NCI-H510A (cell line): ENCODE measurements around the gene VGLL4.

Source experiments
- DNase-seq: peaks from one replicate; lab custom pipeline; 2025; lab: John Stamatoyannopoulos, UW

The VGLL4 gene

GRCh38 chr3:11651900-11652299, 8.2 kb upstream of the VGLL4 start:
- DNase-seq, result no peak

GRCh38 chr3:11651477-11651876, 7.8 kb upstream of the VGLL4 start:
- DNase-seq, result no peak

- DNase-seq, result no peak
These were observed 6.7 kb upstream of the VGLL4 start for GRCh38 chr3:11650391-11650790.

GRCh38 chr3:11648735-11649134, 5.0 kb upstream of the VGLL4 start:
- no peak for DNase-seq

- DNase-seq, result no peak
These were observed 513 bp downstream of the VGLL4 start for GRCh38 chr3:11643201-11643603.

- no peak for DNase-seq
These were observed 1.1 kb downstream of the VGLL4 start for GRCh38 chr3:11642431-11643191.

- no peak for DNase-seq
These were observed 1.9 kb downstream of the VGLL4 start for GRCh38 chr3:11641683-11642430.

GRCh38 chr3:11641316-11641682, 2.4 kb downstream of the VGLL4 start:
- DNase-seq, result no peak

GRCh38 chr3:11640009-11640673, 3.6 kb downstream of the VGLL4 start:
- DNase-seq, result no peak

- DNase-seq, result no peak
These were observed 5.0 kb downstream of the VGLL4 start for GRCh38 chr3:11638495-11639358.

- no peak for DNase-seq
These were observed 5.7 kb downstream of the VGLL4 start for GRCh38 chr3:11637901-11638458.

- no peak for DNase-seq
These were observed 7.3 kb downstream of the VGLL4 start for GRCh38 chr3:11636394-11636770.

GRCh38 chr3:11635680-11636393, 7.9 kb downstream of the VGLL4 start:
- DNase-seq, result no peak

- DNase-seq, result no peak
These were observed 8.6 kb downstream of the VGLL4 start for GRCh38 chr3:11634974-11635612.

GRCh38 chr3:11634081-11634635, 9.6 kb downstream of the VGLL4 start:
- DNase-seq, result no peak

- DNase-seq, result no peak
These were observed 10.7 kb downstream of the VGLL4 start for GRCh38 chr3:11632966-11633365.

- DNase-seq, result no peak
These were observed 11.2 kb downstream of the VGLL4 start for GRCh38 chr3:11632564-11632963.

- DNase-seq, result no peak
These were observed 11.9 kb downstream of the VGLL4 start for GRCh38 chr3:11631820-11632219.

- DNase-seq, result no peak
These were observed 14.0 kb downstream of the VGLL4 start for GRCh38 chr3:11629716-11630115.

- no peak for DNase-seq
These were observed 16.1 kb downstream of the VGLL4 start for GRCh38 chr3:11627612-11628011.
